Epithelial cell of prostate (primary cell): ENCODE data around the gene CCDC81.
"Not testable (repeated sequence)": the region's sequence is repeated elsewhere in the genome, so short reads cannot be mapped to it uniquely, and the experiment has no call there.

Experiments used
- DNase-seq: peaks from one replicate; pipeline ENCODE4 v3.0.0-alpha.2; 2011; ENCODE audit warnings: low read depth, low spot score
- H3K27ac ChIP-seq: fragments of 450-650 bp; 2 replicates; pipeline ENCODE4 v1.5.1; 2017; ENCODE audit warnings: mild to moderate bottlenecking

Gene CCDC81

DNA sequence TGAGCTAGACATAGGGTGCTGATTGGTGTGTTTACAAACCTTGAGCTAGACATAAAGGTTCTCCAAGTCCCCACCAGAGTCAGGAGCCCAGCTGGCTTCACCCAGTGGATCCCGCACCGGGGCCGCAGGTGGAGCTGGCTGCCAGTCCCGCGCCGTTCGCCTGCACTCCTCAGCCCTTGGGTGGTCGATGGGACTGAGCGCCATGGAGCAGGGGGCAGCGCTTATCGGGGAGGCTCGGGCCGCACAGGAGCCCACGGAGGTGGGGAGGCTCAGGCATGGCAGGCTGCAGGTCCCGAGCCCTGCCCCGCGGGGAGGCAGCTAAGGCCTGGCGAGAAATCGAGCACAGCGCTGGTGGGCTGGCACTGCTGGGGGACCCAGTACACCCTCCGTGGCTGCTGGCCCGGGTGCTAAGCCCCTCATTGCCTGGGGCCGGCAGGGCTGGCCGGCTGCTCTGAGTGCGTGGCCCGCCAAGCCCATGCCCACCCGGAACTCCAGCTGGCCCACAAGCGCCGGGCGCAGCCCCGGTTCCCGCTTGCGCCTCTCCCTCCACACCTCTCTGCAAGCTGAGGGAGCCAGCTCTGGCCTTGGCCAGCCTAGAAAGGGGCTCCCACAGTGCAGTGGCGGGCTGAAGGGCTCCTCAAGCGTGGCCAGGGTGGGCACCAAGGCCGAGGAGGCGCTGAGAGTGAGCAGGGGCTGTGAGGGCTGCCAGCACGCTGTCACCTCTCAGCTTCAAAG, 58.8 kb downstream of the CCDC81 start:
- not testable (repeated sequence) for H3K27ac ChIP-seq, DNase-seq

DNA sequence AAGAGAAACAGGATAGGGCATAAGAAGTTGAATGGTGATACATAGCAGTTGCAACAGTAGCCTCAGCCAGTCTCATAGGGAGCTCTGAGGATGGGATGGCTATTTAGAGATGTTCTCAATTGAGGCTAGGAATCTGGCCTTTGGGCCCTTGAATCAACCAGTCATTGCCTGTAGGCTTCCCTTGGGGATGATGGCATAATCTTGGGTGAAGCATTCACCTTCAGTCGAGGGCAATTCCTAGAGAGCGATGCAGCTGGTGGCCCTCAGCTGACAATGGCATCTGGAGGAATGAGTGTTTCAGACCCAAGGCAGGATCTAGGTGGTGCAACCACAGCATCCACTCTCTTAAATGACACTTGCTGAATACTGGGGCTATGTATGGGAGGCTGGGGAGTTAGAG, 61.0 kb downstream of the CCDC81 start:
- no peak overlapping the region for H3K27ac ChIP-seq
- DNase-seq, result no peak

DNA sequence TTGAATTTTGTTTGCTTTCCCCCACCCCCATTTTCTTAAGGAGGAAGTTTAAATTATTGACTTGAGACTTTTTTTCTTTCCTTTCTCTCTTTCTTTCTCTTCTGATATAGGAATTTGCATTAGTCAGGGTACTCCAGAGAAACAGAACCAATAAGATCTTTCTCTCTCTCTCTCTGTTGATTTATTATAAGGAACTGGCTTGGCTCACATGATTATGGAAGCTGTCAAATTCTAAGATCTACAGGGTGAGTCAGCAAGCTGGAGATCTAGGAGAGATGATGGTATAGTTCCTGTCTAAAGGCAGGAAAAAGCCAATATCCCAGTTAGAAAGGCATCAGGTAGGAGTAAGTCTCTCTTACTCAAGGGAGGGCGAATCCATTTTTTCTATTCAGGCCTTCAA, 64.0 kb downstream of the CCDC81 start:
- peak; percentile 33 for DNase-seq

DNA sequence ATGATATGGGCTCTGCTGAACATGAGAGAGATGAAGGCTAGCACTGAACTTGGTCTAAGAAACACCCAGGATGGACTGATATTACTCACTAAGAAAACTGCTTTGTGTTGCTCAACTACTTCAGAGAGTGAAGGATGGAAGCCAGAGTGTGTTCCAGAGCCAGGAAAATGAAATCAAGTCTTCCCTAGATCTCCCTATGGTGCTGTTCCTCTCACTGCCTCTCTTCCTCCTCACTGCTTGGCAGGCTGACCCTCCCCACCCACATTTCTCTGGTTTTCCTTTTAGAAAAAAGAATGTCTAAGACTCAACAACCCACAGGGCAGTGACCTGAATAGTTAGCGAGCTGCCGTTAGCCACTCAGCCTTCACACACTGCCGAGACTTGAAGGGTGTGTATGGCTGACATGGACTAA, 65.6 kb downstream of the CCDC81 start:
- H3K27ac ChIP-seq, result no peak overlapping the region
- DNase-seq, result no peak

More for the DNA sequence above, 64.0 kb downstream of the CCDC81 start:
- no peak overlapping the region for H3K27ac ChIP-seq

DNA sequence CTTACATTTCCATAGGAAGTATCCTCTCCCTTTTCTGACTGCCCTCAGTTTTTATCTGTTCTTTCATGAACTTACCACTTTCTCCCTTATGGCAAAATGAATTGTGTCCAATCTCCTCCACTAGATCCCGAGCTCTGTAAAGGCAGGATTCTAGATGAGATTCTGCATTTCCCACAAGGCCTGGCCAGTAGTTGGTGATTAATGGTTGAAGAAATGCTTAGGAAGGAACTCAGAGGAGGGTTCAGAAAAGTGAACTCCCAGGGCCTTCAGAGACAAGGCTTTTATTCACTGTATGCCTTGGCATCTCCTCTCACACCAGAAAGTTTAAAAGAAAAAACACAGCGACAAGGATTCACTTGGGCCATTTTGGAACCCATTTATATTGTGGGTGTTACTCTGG, 66.2 kb downstream of the CCDC81 start:
- H3K27ac ChIP-seq, result no peak overlapping the region
- no peak for DNase-seq

DNA sequence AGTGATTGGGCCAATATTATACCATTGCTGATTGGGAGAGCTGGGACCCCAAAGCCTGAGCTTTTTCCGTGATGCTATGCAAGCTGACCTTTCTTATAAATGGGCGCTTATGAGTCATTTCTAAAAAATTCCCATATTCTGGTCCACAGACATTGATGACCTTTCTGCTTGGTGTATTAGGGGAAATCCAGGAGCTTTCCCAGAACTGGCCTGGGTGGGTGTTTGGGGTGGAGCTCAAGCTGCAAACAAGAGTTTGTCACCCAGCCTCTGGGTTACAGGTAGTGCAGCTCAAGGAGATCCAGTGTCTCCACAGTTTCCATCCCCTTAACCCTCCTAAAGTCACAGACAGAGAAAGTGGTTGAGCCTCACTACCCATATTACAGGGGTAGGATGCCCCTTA, 67.7 kb downstream of the CCDC81 start:
- DNase-seq, result no peak
- H3K27ac ChIP-seq, result no peak overlapping the region

DNA sequence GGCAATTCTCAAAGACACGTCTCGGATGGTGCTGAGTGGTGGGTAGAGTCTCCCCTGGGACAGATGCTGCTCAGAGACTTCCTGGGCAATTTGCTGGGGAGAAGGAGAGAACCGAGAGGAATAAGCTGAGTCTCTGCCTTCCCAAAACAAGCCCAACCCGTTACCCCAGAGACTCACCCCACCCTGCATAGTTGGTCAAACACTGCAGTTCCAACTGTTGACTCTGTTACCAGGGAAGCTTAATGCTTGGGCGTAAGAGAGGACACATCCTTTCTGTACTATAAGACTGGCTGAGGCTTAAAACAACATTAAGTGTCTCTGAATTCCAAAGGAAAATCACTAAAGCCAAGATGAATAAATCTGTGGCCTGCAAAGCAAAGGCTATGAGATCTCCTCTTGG, 68.1 kb downstream of the CCDC81 start:
- no peak overlapping the region for H3K27ac ChIP-seq
- DNase-seq, result no peak

DNA sequence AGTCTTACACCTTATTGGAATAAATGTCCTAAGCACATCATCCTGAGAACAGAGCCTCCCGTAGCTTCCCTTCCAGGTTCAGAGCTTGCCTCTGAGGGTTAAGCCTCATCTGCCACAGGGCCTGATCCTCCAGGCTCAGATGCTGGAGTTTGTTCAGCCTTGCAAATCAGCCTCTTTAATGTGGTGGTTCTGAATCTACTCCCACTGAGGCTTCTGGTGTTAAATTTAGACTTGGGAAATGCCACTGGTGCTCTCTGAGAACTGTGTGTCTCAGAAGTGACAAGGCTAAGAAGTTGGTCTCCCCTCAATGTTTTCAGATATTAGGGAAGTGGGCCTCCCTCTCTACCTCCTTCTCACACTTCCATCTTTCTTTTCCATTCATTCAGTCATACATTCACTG, 68.7 kb downstream of the CCDC81 start:
- DNase-seq, result no peak

DNA sequence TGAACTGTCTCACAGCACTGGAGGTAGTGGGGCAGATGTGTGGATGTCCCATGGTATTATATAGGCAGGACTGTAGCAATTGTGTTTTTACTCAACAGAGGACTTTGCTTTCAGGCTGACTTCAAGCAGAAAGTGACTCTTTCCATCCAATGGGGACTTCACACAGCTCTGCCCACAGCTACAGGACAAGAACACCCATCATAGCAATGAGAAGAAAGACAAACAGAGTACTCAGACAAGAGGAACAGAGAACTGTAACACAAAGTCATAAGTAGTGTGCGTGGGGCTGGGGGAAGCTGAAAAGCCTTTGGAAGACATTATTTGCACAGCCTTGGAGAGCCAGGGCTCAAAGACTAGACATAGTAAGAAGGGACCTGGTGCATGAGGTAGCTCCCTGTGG, 70.3 kb downstream of the CCDC81 start:
- H3K27ac ChIP-seq, result no peak overlapping the region
- DNase-seq, result no peak

More for the DNA sequence above, 68.7 kb downstream of the CCDC81 start:
- no peak overlapping the region for H3K27ac ChIP-seq

DNA sequence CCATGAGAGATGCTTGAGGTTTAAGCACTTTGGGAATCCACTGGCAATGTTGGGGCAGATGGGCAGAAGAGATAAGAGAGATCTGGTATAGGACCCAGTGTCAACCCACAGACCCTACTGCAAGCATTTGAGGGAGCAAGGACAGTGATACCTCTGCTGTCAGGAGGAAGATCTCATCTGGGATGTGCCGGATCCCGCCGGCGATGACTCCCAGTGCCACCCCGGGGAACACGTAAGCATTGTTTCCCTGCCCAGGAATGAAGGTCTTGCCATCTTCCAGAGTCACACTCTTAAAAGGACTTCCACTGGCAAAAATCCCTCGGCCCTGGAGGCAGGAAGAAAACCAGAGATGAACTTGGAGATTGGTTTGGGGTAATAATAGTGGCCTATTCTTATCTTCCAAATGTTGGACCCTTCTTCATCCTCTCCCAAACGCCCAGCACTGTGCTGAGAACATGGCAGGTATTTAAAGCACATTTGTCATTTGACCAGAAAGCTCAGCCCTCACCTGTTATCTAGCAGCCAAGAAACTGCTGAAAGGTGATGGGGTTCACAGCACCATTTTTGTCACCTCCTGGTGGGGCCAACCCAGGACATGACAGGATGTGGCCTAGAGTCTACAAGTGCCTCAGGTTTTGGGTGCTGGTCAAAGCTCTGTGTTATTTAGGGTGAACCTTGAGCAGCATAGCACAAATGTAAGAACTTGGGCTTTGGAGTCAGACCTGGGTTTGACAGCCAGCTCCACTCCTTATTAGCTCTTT, 71.7 kb downstream of the CCDC81 start:
- no peak for DNase-seq

DNA sequence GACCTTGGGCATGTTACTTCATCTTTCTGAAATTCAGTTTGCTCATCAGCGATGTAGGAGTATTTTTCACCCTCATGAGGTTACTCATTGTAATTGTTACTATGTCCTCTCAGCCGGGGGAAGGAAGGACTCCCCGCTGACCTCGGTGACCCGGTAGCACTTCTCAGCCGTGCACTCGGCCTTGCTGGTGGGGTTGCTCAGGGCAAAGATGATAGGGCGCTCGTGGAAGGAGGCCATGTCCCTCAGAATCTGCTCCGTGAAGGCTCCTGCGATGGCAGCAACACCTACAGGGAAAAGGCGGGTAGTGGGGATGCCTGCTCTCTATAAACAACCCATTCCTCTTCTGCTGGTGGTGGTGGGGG, 72.2 kb downstream of the CCDC81 start:
- no peak for DNase-seq
- no peak overlapping the region for H3K27ac ChIP-seq

More for the DNA sequence above, 71.7 kb downstream of the CCDC81 start:
- H3K27ac ChIP-seq, result no peak overlapping the region

DNA sequence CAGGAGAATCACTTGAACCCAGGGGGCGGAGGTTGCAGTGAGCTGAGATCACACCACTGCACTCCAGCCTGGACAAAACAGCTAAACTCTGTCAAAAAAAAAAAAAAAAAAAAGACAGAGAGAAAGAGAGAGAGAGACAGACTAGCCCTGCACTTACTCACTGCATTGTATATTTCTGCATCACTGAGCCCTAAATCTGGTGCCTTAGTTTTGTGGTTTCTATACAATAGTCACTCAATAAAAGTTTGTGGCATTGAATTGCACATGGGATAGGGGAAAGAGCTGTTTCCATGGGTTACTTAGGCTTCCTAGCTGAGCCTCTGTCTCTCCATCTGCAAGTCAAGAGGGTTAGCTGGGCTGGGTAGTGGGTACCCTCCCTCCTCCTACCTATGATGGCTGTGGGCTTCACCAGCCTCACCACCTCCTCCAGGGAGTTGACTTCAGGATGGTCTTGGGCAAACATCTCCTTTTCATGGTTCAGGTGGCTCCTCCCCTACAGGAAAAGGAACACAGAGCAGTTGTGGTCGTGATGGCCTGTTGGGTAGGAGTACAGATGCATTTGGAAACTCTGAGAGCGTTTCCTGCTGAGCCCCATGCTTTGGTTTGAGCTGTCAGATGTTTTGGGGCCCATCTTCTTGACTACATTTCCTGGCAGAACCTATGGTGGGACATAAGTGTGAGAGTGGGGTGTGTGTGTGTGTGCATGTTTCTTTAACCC, 73.2 kb downstream of the CCDC81 start:
- DNase-seq, result no peak
- H3K27ac ChIP-seq, result no peak overlapping the region

DNA sequence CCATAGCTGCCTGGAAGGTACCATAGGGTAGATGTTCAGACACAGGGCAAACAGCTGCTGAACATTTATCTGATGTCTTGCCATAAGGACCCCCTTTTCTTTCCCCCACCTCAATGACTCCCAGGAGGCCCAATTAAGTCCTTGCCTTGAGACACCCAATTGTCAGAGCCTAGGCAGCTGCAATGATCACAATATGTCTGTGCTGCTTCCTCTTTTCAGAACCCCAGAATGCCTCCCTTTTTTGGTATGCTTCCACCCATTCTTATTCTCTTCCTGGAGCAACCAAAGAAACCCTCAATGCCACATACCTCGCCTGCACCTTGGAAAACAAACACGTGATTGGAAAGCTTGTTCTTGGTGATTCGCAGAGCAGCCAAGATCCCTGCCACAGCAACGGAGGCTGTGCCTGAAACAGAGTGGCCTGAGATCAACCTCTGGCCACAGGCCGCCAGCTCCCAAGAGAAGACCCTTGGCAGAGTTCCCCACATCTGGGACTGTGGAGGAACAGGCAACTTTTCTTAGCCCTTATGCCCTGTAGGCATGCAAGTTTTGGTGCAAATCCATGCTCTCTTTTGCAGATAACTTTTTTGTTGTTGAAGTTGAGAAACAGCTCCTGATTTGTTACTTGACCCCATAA, 75.4 kb downstream of the CCDC81 start:
- H3K27ac ChIP-seq, result no peak overlapping the region
- no peak for DNase-seq

DNA sequence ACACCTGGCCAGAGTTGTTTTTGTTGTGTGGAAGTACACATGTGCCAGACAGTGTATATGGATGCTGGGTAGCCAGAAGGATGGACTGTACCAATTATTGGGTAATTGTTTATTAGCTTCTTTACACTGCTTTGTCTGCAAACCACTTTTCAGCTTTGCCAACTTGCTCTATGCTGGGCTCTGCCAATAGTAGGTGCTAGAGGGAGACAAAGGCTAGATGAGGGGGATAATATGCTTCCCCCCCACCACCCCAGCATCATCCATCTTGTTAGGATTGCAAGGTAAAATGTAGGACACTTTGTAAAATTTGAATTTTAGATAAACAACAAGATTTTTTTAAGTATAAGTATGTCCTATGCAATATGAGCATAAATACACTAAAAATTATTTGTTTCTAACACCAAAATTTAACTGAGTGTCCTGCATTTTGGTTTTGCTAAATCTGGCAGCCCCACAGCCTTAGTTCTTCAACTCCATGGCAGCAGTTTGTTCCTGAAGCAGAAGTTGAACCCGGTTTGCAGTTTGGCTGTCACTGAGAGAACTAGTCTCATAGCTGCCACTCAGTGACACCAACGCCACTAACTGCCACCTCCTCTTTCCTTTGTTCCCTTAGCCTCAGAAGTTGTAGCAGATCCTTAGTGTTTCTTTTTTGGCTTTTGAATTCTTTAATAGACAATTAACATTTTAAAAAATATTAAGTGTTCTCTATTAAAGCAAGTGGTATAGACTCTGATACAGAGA, 78.8 kb downstream of the CCDC81 start:
- DNase-seq, result no peak
- no peak overlapping the region for H3K27ac ChIP-seq

DNA sequence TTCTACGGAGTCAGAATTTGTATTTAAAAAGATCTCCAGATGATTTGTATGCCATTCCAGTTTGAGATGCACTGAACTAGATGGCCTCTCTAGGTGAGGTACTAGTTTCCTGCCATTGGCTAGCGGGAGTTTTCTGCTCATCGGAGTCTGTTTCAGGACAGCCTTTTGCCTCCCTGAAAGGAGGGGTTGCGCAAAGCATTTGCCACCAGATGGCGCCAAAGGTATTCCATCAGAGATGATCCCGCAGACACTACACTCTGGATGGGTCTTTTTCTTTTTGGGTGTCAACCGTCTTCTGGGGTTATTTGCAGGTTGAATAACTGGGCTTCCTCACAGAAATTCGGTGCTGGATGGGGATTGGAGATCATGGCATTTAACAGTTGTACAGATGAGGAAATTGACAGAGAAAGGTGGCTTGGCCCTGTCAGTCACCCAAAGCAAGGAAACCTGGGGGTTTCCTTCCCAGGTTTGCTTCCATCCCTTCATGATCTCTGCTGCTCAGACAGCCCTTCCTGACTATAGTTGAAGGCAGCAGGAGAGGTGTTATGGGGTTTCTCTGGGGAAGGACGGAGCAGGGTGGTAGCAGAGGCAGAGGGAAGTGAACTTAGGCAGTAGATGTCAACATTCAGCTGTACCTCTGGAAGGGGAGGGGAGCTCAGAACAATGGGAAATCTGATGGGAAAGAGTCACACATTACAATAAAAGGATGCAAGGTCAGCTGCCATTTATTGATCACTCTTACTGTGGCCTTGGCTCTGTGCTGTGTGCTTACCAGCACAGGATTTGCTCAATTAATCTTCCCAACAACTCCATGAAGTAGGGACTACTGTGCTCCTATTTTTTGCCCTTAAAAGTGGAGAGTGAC, 81.6 kb downstream of the CCDC81 start:
- H3K27ac ChIP-seq, result no peak overlapping the region
- no peak for DNase-seq

DNA sequence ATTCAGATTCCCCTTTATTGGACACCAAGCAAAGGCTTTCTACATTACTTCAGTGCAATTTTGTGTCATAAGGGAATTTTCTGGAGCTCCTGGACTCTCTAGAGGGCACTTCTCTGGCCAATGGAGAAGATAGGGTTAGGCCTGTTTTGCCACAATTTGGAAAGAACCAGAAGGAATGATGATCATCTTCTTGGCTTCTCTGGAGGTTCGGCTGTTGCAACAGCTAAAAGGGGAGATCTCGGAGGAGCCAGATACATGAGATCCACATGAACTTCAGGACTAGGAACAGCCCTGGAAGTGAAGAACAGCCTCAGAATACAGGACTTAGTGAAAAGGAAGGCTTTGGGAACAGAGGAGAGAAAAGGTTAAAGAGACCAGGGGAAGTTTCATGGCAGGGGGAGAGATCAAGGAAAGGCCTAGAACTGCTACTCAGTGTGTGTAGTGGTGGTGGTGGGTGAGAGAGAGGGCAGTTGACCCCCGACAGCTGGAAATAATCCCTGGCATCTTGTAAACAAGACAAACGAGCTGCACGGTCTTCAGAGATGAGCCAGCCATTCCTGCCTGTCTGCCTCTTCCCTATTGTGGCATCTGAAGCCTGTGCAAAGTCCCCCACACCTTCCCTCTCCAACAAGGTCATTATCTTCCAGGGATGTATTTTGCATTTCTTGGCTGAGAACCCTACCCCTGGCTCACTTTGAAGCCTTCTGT, 83.8 kb downstream of the CCDC81 start:
- H3K27ac ChIP-seq, result no peak overlapping the region
- no peak for DNase-seq

DNA sequence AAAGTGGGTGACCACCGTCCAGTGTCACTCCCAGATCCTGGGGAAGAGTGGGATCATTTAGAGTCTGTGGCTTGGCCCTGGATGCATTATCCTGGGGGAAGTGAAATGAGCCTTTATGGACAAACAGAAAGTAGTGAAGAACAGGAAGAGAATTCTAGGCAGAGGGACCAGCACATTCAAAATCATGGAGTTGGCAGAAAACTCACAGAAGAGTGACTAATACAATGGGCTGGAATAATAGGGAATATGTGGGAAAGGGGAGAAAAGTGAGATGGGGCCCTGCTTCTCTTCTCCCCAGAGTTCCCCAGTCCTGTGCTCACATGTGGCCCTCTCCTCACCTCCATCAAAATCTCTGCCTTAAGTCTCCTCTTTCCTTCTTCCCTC, 84.3 kb downstream of the CCDC81 start:
- no peak overlapping the region for H3K27ac ChIP-seq
- DNase-seq, result no peak

DNA sequence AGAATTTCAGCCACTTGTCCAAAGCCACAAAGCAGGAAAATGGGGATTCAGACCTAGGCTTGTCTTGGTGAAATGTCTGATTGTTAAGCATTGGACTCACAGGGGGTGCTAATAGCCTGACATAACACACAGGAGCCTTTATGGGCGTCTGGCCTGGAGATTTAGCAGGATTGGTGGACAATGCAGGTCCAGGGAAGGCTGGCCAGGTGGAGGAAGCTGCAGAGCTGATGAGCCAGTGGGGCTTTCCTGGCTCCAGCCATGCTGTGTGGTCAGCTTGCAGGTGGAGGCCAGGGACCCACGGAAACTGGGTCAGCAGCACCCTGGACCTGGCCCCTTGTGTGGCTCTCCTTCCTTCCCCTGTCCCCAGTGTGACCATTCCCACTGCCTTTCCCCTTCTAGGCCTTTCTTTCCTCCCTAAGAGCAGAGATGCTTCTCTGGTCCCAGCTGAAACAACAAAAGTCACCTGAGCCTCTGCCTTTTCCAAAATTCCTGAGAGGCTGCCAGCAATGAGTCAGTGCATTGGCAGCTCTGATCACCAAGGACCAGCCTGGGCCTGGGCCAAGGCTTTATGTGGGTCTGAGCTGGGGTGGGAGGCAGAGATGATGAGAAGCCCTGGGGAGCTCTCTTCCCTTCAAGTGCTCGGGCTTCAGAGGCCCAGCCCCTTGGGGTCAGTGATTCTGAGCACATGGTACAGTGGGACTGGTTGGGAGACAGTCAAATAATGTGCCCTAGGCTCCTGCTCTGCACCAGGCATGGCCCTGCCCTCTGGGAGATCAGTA, 85.2 kb downstream of the CCDC81 start:
- H3K27ac ChIP-seq, result no peak overlapping the region
- no peak for DNase-seq
